GM18868 (cell line): ENCODE results near the gene RBFOX2.
"Not testable (repeated sequence)": the region's sequence is repeated elsewhere in the genome, so short reads cannot be mapped to it uniquely, and the experiment has no call there.

Source experiments
- ATAC-seq: cut with Tn5 transposase; IDR thresholded peaks from one replicate; pipeline ENCODE4 v1.9.1; 2021; ENCODE audit warnings: mild to moderate bottlenecking, moderate library complexity; ENCODE audit not compliant: unreplicated experiment

Gene RBFOX2

DNA sequence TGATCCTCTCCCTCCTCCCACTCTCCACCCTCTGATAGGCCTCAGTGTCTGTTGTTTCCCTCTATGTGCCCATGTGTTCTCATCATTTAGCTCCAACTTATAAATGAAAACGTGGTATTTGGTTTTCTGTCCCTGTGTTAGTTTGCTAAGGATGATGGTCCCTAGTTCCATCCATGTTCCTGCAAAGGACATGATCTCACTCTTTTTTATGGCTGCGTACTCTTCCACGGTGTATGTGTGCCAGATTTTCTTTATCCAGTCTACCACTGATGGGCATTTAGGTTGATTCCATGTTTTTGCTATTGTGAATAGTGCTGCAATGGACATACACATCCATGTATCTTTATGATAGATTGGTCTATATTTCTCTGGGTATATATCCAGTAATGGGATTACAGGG is 15.9 kb upstream of the RBFOX2 start:
- ATAC-seq, result not testable (repeated sequence)

DNA sequence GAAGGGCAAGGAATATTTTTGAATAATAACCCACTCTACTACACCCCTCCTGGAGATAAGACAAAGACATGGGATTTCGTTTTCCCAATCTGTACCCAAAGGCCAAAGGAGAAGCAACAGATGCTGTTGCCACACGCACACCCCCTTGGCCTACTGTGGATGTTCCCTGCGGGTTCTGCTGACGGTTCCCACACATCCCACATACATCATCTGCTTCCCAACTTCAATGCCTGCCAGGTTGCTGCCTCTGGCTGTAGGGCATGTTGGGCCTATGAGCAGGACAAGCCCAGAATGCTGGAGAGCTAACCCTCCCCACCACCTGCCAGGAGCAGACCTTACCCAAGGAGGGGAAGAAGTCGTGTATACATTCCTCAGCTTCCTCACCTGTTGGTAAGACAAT is 13.6 kb upstream of the RBFOX2 start:
- no peak for ATAC-seq

DNA sequence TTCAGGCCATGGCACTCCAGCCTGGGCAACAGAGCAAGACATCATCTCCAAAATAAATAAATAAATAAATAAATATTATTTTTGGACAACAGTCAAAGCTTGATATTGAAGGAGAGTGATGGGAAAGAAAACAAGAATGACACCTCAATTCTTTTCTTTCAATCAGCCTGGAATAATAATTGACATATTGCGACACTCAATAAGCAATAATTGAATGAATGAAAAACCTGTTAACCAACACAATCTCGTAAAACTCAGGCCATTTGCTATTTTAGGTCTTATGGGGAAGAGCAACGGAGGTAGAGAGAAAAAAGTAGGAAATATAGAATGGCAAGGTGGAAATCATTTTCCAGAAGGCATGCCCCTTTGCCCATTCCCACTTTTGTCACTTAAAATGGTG is 10.5 kb upstream of the RBFOX2 start:
- ATAC-seq, result no peak

DNA sequence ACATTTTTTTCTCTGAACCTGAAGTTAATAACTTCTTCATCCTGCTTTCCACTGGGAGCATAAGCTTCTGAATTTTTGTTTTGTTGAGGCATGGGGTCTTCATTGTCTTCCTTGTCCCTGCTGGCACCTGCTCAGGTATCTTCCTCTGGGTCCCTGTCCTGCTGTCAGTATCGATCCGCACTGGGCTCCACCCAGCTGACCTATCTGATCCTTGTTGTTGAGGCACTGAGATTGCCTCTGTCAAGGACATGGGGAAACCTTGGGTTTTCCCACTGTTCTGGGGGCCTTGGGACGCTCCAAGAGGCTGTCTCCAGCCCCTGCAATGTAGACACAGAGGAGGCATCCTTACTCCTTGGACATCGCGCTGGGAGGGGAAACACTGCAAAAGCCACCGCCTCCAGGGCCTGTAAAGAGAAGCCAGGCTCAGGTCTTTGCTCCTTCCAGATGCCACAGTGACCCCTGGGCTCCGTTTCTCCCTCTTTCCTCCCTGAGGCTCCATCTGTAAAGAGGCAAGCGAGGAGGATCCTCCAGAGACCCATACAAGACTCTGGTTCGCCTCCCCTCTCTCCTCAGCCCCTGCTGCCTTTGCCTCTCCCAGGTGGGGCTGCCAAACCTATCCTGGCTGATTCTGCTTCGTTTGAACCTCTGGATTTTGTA is 8.6 kb upstream of the RBFOX2 start:
- no peak for ATAC-seq

DNA sequence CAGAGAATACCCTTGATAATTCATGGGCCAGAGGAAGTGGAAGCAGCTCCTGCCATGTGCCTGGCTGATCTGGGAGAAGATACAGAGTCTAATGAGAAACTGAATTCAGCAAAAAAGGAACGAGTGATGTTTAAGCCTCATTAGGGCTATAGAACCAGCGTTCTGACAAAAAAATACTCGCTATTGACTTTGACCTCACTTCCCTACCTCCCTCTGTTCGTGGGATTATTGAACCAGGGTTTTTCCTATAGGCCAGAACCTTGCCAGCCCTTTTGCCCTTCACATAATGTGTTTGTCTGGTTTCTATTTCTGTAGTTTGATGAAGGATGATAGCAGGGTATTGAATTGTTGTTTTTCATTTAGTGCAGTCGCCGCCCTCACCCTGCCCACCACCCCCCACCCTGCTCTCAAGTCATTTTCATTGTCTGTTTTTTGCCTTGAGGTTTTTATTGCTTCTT is 7.6 kb upstream of the RBFOX2 start:
- no peak for ATAC-seq

DNA sequence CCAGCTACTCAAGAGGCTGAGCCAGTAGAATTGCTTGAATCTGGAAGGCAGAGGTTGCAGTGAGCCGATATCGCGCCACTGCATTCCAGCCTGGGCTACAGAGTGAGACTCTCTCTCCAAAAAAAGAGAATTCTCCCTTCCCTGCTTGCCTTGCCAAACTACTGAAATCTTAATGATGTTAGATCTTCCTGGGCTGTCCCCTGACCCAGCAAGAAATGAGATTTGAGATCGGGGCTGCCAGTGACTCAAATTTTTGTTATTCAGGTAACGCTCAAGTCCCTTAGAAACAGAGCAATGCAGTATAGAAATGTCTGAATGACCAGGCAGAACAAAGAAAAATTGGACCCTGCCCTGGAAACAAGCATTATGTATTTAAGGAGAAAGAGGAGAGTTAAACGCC is 4.0 kb upstream of the RBFOX2 start:
- no peak for ATAC-seq

DNA sequence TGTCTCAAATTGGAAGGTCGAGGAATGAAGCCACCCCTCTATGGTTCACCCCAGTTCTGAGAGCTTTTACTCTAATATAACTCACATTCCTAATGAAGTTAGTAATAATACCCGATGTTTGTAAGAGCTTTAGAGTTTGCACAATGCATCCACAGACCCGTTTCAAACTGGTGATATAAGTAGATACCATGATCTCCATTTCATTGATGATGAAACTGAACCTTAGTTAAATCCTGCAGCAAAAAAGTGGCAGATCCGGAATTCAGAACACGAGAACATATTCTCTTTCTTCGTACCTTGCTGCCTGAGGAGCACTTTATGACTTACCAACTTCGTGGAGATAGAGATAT is 757 bp upstream of the RBFOX2 start:
- no peak for ATAC-seq

DNA sequence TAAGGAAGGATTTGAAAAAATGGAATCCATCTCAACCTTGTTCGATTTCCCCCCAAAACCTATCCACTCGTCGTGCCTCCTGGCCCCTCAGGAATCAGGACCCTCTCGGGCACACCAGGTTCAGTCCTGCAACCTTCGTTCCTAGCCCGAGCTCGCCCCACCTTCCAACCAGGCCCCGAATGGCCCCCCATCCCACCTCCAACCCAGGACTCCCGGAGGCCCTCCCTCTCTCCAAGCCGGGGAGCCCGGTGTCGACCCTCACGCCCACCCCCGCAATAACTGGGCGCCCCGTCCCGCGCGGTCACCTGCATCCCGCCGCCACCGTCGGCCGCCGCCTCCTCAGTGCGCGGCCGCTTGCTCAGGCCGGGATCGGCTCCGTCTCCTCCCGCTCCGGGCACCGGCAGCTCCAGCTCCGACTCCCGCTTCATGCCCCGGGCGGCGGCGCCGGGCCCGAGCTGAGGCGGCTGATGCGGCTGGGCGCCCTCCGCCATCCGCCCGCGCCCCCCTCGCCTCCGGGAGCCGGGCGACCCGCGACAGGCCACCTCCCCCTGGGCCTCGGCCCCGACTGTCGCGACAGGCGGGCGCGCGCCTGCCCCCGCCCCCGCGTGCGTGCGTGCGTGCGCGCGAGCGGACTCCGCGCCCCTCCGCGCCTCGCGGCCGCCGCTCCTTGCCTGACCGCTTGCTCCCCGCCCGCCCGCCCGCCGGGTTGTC is 534 bp downstream of the RBFOX2 start:
- no peak for ATAC-seq

DNA sequence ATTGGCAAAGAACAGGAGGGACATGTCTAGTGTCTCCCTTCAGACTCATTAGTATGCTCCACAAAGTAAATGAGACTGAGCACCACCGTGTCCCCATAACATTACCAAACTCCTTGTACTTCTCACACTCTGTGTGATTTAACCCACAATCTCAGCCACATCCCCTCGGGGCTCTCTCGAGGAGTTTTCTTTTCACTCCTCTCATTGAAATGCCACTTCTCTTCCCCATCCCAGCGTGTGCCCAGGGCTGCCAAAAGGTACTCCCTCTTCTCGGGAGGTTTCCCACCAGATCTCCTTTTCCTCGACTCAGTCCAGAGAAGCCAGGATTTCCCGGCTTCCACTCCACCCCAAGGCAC is 1.1 kb downstream of the RBFOX2 start:
- no peak for ATAC-seq

DNA sequence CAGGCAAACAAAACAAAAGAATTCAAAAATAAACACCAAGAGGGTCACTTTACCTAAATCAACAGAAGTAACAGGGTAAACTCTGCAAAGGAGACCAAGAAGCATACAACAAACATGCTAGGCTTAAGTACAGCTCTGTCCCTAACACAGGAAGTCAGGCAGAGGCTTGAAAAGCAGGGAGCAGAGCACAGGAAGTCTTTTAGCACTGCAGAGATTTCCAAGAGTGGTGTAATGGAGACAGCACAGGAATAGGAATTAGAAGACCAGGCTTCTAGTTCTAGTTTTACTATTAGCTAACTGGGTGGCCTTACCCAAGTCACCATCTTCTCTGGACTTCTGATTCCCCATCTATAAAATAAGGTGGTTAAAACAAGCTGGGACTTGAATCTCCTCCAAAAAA is 1.9 kb downstream of the RBFOX2 start:
- ATAC-seq, result no peak

DNA sequence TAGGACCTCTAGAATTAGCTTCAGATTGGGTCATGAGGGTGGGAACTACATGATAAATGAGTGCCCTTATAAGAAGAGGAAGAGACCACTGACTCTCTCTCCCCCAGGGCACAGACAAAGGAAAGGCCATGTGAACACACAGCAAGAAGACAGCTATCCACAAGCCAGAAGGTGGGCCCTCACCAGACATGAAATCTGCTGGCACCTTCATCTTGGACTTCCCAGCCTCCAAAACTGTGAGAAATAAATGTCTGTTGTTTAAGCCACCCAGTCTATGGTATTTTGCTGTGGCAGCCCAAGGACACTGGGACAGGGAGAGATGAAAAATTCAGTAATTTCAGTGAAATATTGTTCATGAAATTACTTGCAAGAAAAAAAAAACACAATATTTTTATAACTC is 5.9 kb downstream of the RBFOX2 start:
- no peak for ATAC-seq

DNA sequence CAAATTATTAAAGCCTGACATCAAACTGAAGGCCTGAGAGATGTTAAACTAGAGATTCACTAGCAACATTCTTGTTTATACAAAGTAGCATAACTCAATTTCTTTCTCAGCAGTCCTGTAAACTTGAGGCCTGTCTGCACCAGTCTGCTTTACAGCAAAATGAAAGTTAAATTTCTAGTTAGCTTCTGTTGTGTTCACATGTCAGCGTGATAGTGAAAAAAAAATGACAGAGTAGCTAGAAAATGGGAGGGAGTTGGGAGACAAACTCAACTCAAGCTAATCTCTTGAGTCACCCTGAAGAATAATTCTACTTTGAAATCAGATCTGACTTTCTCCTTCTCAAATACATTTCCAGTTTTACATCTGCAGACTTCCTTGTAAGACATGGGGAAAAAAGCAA is 6.5 kb downstream of the RBFOX2 start:
- no peak for ATAC-seq

DNA sequence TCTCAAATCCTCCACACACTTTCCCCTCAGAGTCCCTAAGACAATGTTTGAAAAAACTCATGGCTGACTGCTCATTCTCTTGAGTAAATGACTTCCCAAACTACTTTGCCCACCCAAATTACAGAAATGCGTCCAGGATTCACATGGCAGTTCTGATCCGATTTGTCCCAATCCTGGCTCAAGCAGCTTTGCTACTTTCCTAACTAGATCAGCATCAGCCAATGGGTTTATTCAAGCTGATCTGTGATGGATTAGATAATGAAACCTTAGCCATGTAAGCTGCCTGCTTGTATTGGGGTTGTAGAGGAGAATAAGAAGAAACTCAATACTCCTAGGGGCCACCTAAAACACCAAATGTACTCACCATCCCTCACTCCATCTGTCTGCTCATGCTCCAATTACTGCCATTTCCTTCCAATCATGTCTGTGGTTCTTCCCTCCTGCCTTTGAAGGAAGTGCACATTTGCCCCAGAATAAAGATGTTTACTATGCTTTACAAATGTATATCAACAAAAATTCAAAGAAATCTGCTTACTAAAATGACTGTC is 6.9 kb downstream of the RBFOX2 start:
- no peak for ATAC-seq

DNA sequence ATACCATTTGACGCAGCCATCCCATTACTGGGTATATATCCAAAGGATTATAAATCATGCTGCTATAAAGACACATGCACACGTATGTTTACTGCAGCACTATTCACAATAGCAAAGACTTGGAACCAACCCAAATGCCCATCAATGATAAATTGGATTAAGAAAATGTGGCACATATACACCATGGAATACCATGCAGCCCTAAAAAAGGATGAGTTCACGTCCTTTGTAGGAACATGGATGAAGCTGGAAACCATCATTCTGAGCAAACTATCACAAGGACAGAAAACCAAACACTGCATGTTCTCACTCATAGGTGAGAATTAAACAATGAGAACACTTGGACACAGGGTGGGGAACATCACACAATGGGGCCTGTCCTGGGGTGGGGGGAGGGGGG is 7.8 kb downstream of the RBFOX2 start:
- ATAC-seq, result not testable (repeated sequence)

DNA sequence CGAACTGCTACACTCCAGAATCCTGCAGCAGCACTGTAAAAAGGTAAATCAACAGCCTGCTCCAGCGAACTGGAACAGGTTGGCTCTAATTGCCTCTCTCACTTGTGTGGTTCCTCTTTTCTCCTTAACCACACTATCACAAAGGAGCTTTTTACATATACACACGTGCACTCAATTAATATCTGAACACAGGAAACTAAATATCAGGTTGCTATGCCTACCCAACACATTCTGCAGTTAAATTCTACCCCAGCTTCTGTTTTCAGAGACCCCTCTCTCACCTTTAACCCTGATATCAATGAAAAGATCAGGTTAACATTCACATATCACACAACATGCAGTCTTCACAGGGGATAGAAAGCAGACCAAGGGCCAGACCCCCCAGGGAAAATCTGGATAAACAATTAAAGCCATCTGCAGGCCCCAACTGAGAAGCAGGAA is 11.0 kb downstream of the RBFOX2 start:
- peak; percentile 73 for ATAC-seq

DNA sequence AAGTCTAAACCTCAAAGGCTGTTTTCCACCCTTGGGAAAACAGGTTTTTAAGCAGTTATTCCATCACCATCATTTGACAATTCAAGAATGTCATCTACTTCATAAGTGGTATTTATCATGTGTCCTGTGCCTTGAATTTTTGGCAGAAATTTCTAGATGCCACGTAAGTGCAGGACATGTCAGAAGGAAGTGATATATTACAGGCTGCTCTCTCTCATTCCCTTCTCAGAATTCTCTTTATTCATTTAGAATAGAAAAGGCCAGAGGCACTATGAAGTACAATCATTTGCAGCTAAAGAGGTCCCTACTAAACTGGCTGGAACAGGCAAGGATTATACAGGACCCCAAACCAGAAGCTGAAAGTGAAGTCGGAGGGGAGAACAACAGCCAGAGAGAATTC is 11.9 kb downstream of the RBFOX2 start:
- ATAC-seq, result no peak

DNA sequence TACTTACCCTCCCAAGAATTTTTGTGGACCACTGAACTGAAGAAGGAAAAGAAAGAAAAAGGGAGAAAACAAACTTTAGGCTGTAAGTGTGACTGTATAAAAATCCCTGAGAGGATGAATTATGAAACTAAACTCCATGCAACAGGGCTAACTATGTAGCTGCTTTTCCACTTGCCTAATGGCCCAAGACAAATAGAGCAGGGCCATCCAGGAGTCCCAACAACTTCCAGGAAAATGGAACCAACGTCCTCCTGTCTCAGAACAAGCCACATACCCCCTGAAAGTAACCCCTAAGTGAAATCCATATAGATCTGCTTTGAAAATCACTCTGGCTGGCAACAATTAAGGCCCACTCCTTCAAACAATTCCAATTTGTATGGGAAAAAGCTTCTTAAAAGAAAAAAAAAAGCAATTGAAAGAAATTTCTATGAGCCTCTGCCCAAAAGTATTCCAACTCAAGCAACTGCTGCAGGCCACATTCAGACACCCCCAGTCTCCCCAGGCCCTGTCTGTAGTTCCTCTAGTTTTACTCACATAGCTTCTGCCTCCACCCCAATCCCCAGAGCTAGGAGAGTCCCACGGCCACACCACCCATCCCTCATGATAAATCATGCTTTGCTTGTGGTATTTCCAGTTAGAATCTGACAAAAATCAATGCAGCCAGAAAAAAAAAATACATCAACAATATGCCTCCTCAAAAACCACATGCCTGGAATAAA is 12.7 kb downstream of the RBFOX2 start:
- ATAC-seq, result no peak

DNA sequence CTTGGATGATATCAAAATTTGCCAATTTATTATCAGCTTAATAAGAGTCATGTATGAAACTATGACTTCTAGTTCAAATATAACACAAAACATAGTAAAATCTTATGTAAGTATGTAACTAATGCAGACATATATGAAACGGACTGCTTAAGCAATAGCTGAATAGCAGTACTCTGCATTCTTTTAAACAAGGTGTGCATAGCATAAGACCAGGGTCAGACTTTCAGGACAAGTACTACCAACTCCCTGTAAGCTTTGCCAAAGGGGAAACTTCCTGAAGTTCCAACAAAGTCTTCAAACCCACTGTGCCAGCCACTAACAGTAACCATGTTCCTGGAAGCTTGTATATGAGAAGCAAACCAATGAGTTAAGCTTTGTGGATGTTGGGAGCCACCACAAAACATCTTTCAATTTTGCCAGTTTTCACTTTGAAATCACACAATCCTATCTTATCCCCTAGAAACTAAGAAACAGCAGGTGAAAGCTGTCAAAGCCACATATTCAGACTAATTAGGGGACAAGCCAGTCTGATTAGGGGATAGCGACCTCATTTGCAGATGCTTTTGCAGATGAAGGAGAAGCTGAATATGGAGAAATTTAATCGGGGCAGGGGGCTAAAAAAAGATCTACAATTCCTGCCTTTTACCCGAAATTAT is 13.3 kb downstream of the RBFOX2 start:
- ATAC-seq, result no peak

DNA sequence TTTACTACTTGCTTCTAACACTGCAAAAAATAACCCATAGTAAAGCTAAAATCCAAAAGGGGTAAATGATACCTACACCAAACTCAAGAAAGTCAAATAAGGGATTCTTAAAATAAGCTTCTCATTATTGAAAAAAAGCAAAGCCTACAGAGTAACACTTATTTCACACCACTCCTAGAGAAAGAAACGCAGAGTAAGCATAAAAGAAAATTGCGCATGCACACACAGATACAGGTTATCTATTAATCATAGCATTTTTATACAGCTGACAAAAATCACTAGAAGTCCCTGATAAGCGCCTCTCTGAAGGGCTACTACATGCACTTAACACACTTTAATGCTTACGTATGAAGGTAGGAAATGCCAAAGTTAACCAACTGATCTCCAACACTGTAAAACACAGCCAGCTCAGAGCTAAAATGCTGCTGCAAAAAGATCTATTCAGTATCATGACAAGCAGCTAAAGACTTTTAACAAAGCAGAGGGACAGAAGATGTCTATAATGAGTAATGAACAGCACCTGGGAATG is 14.0 kb downstream of the RBFOX2 start:
- no peak for ATAC-seq

DNA sequence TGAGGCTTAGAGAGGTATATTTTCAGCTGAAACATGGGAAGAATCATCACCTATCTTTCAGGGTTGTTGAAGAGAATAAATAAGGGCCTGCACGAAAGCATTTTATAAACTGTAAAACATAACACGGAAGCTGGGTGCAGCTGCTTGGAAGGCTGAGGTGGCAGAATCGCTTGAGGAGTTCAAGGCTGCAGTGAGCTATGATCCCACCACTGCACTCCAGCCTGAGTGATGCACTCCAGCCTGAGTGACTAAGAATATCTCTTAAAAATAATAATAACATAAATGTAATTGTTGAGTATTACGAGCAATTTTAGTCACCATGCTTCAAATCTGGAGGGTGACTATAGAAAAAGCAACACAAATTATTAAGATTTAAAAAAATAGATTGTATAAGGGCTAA is 16.3 kb downstream of the RBFOX2 start:
- ATAC-seq, result no peak

DNA sequence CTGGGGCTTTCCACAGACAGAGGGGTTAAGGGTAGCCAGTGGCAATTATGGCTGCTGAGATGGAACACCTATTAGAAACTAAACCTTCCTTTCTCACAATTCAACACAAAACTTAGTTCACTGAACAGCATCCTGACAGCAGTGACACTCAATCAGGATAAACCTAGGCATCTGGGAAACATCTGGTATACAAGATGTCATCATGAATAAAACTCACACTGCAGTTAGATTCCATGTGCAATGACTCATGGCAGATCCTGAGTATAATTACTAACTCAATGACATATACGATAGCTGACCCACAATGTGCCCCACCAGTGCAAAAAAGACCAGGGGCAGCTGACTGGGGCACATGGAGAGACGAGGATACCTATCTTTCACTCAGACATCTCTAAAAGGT is 17.7 kb downstream of the RBFOX2 start:
- no peak for ATAC-seq
